Activated CD4-positive, alpha-beta T cell treated with anti-CD3 and anti-CD28 coated beads, Interleukin-2, amount 50 U/mL, for 16 hours (primary cell): ENCODE results near the gene TELO2.

Source experiments
- DNase-seq: peaks from one replicate; pipeline ENCODE4 v3.0.0-alpha.2; 2020

Gene TELO2

GRCh38 chr16:1500465-1501150, 7.4 kb downstream of the TELO2 start:
- DNase-seq, result no peak

GRCh38 chr16:1501630-1502029, 8.5 kb downstream of the TELO2 start:
- DNase-seq, result no peak

DNA sequence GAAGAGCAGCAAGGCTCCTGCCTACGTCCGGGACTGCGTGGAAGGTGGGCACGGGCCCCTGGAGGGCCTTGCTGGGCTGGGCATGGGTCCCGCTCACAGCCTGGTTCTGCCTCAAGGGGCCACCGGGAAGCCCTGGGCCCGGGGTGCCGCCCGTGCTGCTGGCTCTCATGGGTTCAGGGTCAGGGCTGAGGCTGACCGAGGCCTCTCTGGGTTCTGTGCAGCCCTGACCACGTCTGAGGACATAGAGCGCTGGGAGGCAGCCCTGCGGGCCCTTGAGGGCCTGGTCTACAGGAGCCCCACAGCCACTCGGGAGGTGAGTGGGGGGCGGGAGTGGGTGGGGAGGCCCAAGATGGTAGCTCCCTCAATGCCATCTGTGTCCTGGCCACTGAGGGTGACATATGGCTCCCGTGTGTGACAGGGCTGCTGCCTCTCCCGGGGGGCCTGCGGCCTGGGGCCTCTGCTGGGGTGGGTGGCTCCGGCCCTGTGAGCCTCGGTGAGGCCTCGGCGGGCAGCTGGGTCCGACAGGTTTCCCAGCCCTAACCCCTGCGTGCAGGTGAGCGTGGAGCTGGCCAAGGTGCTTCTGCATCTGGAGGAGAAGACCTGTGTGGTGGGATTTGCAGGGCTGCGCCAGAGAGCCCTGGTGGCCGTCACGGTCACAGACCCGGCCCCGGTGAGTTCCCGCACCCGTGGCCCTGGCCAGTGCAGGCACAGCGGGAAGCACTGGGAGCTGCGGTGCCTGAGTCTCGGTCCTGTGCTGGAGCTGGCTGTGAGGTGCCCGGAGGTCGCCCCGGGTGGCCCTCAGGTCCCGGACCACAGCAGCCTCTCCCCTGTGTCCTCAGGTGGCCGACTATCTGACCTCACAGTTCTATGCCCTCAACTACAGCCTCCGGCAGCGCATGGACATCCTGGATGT, 9.2 kb downstream of the TELO2 start:
- no peak for DNase-seq

DNA sequence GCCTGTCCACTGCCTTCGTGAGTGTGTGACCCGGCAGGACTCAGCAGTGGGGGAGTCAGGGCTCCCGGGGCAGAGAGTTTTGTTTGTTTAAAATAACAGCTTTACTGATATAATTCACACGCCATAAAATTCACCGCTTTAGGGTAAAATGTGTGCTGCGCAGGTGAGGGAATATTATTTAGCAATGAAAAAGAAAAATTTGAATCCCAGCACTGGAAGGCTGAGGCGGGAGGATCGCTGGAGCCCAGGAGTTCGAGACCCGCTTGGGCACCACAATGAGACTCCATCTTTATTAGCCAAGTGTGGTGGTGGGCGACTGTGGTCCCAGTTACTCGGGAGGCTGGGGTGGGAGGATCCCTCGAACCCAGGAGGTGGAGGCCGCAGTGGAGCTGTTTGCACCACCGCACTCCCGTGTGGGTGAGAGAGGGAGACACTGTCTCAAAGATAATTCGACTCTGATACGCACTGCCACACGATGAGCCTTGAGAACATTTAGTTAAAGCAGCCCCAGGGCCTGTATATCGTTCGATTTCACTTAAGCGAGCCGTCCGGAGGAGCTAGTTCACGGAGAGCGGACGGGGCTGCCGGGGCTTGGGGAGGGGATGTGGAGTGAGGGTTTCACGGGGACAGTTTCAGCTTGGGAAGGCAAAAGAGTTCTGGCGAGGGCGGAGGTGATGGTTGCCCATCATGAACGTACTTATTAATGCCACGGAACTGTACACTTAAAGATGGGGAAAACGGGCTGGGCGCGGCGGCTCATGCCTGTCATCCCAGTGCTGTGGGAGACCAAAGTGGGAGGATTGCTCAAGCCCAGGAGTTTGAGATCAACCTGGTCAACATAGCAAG, 10.2 kb downstream of the TELO2 start:
- no peak for DNase-seq

DNA sequence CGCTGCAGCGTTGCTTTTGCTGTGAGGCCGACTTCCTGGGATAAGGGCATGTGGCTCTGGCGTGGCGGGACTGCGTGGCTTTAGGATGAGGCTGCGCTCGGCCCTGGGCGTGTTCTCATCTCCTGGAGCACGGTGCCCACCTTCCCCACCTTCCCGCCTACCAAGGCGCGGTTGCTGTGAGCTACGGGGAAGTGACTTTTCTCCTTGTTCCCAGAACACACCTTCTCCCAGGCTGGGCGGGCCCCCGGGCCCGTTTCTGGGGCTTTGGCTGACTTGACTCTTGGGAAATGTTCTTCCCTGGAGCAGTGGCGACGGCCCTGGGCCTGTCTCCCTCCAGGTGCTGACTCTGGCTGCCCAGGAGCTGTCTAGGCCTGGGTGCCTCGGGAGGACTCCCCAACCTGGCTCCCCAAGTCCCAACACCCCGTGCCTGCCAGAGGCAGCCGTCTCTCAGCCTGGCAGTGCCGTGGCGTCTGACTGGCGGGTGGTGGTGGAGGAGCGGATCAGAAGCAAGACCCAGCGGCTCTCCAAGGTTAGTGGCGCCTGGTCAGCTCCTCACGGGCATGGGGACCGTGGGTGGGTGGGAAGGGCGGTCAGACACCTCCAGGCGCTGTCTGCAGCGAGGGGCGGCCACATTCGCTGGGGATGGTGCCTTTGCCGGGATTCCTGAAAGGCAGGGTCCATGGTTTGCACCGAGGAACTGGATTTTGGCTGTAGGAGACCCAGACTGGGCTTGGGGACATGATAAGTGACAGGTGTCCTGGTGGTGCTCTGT, 12.1 kb downstream of the TELO2 start:
- no peak for DNase-seq

DNA sequence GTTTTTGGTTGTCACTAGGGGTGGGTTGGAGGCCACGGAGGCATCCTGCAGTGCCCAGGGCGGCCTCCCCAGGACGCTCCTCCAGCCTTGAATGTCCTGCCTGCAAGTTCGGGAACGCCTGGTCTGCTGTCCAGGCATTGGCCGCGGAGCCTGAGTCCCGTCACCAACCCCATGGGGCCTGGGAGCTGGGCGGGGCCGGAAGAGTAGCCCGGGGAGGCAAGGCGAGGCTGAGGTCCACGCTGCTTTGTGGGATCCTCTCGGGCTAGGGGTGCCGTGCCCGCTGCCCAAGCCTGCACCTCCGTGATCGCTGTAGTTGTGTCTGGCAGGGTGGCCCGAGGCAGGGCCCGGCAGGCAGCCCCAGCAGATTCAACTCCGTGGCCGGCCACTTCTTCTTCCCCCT, 12.8 kb downstream of the TELO2 start:
- DNase-seq, result no peak

DNA sequence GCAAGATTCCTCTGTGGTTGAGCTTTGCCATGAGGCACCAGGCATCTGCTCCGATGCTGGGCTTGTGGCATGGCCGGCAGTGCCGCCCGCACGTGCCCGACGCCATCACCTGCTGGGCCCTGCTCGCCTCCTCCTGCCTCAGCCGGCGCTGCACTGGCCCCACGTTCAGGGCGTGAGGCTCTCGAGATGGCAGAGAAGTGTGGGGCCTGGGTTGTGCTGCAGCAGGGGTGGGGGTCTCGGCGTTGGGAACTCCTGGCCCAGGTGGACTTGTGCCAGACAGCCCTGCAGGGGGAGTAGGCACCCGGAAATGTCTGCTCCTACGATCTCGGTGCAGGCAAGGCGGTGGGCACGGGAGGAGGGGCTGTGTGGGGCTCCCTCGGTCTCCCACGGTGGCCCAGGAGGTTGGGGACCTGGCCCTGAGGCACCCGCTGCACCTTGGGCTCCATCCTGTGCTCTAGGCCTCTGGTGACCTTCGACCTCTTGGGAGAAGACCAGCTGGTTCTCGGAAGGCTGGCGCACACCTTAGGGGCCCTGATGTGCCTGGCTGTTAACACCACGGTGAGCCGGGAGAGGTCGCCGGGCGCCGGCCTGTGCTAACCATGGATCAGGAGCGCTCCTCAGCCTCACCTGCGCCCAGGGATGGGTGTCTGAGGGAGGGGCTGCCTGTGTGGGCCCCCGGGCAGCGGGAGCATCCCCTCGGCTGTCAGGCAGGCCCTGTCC, 13.5 kb downstream of the TELO2 start:
- no peak for DNase-seq

GRCh38 chr16:1508494-1509187, 15.5 kb downstream of the TELO2 start:
- DNase-seq, result no peak

- DNase-seq, result no peak
Observed at GRCh38 chr16:1509307-1510221, 16.4 kb downstream of the TELO2 start.

DNA sequence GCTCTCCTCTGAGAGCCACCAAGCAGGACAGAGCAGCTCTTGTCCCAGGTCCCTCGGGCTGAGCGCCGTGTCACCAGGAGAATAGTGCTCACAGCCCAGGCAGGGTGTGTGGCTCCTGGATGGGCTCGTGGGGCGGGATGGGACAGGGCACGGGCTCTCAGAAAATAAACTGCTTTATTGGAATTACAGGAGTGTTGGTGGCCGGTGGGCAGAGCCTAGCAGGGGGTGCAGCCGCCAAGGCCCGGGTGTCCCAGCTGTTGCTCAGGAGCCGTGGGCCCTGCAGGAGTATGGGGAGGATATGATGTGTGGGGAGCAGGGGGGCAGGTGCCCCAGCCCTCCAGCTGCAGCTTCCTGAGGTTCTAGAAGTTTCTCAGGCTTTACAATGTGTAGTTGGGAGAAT, 17.1 kb downstream of the TELO2 start:
- no peak for DNase-seq

- no peak for DNase-seq
Observed at GRCh38 chr16:1510941-1511351, 17.8 kb downstream of the TELO2 start.

- no peak for DNase-seq
Observed at GRCh38 chr16:1511662-1512569, 18.8 kb downstream of the TELO2 start.

DNA sequence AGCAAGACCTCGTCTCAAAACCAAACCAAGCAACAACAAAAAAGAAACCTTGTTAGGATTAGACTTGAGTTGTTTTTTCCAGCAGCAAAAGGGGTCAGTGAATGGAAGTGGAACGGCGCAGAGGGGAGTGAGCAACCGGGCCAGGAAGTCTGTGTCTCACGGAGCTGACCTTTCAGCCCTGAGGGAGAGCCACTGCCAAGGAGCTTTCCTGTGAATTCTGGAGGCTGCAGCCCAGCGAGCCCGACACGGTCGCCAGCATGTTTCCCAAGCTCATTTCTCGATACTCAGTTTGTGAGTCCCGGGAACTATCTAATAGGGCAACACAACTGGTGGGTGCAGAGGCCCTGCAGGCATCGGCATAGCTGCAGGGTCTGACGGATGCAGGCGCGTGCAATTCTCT, 19.6 kb downstream of the TELO2 start:
- no peak for DNase-seq

DNA sequence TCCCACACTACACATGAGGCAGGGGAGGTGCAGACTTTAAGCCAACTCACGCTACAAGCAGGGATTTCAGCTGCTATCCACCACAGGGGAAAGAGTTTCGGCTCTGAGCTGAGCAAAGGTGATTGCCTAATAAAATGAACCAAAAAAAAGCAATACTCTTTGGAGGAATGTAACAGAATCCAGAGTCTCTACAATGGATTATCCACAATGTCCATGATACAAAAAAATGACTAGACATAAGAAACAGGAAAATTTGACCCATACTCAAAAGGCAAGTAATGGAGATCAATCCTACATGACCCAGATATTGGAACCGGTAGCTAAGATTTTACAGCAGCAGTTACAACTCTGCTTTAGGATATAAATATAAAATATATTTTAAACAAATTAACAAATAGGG, 21.3 kb downstream of the TELO2 start:
- no peak for DNase-seq

DNA sequence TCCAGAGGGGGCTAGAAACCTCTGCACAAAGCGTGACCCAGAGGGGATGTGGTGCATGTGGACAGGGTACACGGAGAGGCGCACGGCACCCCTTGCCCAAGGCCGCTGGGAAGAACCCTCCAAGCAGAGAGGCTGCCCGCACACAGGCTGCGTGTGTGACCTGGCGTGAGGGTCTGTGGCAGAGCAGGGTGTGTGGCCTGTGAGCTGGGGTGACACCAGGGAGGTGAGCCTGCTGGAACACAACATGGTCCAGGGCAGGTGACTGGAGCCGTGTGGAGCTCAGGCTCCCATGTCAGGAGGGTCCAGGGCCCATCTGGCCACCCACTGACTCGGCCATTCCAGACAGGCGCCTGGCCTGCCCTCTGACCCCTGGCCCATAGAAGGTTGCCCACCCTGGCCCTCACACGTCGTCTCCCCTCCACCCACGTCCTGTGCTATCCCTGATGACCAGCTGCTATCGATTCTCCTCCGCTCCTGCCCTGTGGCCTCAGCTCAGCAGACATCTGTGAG, 25.5 kb downstream of the TELO2 start:
- no peak for DNase-seq

DNA sequence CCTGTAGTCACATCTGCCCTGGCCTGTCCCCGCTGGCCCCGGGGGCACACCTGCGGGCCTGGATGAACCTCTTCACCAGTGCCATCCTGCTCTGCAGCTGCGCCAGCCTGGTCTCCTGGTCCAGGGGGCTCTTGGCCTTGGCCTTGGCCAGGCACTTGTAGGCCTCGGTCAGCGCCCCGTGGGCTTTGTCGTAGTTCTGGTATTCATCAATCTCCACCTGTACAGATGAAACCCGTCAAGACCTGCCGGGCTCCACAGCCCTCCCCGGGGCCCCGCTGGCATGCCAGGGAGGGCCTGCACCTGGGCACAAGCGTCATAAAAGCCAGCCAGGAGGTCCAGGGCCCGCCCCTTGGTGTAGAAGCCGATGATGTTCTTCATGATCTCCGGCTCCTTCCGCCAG, 26.7 kb downstream of the TELO2 start:
- DNase-seq, result no peak

GRCh38 chr16:1520461-1520860, 27.3 kb downstream of the TELO2 start:
- DNase-seq, result no peak

- DNase-seq, result no peak
Observed at GRCh38 chr16:1523581-1524245, 30.6 kb downstream of the TELO2 start.
